Esophagus squamous epithelium (tissue), 4 donors: ENCODE measurements around the gene GTF2I.

ENCODE experiments used
- POLR2A ChIP-seq, 4 donors: fragments of 450-650 bp; IDR thresholded peaks; one replicate each; pipeline ENCODE4 v1.6.1; 2017; ENCODE audit warnings: antibody characterized with exemption in 4 of 4, mild to moderate bottlenecking in 4 of 4, moderate library complexity in 3 of 4
- TF ChIP-seq, protein P1 (sequence below), 6 experiments: fragments of 450-650 bp in 4 of 6; fragments of 200-600 bp in 2 of 6; sonication (generic) in 2 of 6; IDR thresholded peaks; one replicate each; pipeline ENCODE4 v1.5.1; 2016 to 2019; ENCODE audit warnings: antibody characterized with exemption in 6 of 6, mild to moderate bottlenecking in 4 of 6, moderate library complexity in 4 of 6

GRCh38 chr7:74684473-74684872, 27.0 kb downstream of the GTF2I start:
- TF ChIP-seq POLR2A (IDR thresholded peaks at IDR 0.05), result no peak
- TF ChIP-seq, protein P1, sequence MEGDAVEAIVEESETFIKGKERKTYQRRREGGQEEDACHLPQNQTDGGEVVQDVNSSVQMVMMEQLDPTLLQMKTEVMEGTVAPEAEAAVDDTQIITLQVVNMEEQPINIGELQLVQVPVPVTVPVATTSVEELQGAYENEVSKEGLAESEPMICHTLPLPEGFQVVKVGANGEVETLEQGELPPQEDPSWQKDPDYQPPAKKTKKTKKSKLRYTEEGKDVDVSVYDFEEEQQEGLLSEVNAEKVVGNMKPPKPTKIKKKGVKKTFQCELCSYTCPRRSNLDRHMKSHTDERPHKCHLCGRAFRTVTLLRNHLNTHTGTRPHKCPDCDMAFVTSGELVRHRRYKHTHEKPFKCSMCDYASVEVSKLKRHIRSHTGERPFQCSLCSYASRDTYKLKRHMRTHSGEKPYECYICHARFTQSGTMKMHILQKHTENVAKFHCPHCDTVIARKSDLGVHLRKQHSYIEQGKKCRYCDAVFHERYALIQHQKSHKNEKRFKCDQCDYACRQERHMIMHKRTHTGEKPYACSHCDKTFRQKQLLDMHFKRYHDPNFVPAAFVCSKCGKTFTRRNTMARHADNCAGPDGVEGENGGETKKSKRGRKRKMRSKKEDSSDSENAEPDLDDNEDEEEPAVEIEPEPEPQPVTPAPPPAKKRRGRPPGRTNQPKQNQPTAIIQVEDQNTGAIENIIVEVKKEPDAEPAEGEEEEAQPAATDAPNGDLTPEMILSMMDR (IDR thresholded peaks at IDR 0.05), result no peak
